ENCODE results near the gene LY6G5C. TPM values are rescaled to one million over a fixed set of nuclear protein-coding genes. Genes with fewer than 3 reads are reported as not detected.

The LY6G5C gene
- total and polyA plus RNA-seq, 9 of the 15 experiments (the other 6 are each of a cell fraction or from before 2014, with no cell fraction given), result 0.10 to 0.67 (median 0.46) TPM; not detected in 4

DNA sequence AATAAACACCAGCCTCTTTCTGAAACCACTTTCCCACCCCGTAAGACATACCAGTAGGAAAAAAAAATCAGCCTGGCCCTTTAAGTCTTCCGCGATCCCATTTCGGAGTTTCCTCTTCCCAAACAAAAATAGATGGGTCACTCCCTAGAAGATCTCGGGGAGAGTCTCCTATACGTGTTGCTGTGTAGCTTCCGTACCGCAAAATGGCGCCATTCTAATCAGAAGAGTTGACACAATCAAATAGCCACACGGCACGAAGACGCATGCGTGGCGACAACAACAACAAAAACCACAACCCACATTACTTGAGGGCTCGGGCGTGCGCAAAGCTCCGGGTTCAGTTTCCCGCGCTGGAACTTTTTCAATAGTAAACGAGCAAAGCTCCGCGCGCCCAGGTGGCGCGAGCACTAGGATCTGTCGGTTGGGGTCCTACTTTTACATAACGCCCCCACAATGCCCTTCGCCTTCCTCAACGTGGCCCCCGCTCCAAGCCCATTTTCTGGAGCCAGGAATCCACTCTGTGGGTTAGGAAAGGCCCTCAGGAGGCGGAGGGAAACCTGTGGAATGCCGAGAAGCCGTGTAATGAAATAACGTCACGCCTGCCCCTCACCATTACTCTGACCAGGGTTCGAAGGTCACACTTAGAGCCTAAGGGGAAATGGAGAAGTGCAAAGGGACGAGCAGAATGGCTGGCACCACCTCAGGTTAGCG is 15.9 kb downstream of the LY6G5C start, which contains the start of gene GPANK1 (continued):
- TF ChIP-seq, protein P1, sequence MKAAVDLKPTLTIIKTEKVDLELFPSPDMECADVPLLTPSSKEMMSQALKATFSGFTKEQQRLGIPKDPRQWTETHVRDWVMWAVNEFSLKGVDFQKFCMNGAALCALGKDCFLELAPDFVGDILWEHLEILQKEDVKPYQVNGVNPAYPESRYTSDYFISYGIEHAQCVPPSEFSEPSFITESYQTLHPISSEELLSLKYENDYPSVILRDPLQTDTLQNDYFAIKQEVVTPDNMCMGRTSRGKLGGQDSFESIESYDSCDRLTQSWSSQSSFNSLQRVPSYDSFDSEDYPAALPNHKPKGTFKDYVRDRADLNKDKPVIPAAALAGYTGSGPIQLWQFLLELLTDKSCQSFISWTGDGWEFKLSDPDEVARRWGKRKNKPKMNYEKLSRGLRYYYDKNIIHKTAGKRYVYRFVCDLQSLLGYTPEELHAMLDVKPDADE (conservative IDR thresholded peaks at IDR 0.05; ENCODE audit: control insufficient read depth, low read depth, low read length), result no peak; the same call in 1 of the 2 replicates
- TF ChIP-seq NCOA2 (IDR thresholded peaks at IDR 0.05; ENCODE audit: partially characterized antibody in 2 of 2), result no peak
- TF ChIP-seq ARNT (IDR thresholded peaks at IDR 0.05), result peak in 1 of 2 experiments; percentile 62; a peak in 2 of 4 replicates
- no peak for TF ChIP-seq RB1 (IDR thresholded peaks at IDR 0.05; ENCODE audit: low read depth)
- peak; percentile 82 for TF ChIP-seq SOX6 (IDR thresholded peaks at IDR 0.05)
- TF ChIP-seq SRF (CRISPR knock-in tag; IDR thresholded peaks at IDR 0.05), result peak in 1 of 2 experiments; percentile 73; a peak in 1 of 4 replicates
- peak; percentile 76; the same call in 1 of the 2 replicates for TF ChIP-seq KAT8 (IDR thresholded peaks at IDR 0.05; ENCODE audit: low read depth)
- TF ChIP-seq ZNF551 (CRISPR knock-in tag; IDR thresholded peaks at IDR 0.05), result no peak
- TF ChIP-seq ILF3 (IDR thresholded peaks at IDR 0.05; ENCODE audit: borderline replicate concordance), result no peak
- TF ChIP-seq SNRNP70 (optimal IDR thresholded peaks at IDR 0.05; ENCODE audit: low read depth, low read length), result peak; percentile 23
- TF ChIP-seq FOXK1 (CRISPR knock-in tag; IDR thresholded peaks at IDR 0.05; ENCODE audit: borderline replicate concordance), result peak; percentile 95; the same call in 1 of the 2 replicates
- TF ChIP-seq, protein P2, sequence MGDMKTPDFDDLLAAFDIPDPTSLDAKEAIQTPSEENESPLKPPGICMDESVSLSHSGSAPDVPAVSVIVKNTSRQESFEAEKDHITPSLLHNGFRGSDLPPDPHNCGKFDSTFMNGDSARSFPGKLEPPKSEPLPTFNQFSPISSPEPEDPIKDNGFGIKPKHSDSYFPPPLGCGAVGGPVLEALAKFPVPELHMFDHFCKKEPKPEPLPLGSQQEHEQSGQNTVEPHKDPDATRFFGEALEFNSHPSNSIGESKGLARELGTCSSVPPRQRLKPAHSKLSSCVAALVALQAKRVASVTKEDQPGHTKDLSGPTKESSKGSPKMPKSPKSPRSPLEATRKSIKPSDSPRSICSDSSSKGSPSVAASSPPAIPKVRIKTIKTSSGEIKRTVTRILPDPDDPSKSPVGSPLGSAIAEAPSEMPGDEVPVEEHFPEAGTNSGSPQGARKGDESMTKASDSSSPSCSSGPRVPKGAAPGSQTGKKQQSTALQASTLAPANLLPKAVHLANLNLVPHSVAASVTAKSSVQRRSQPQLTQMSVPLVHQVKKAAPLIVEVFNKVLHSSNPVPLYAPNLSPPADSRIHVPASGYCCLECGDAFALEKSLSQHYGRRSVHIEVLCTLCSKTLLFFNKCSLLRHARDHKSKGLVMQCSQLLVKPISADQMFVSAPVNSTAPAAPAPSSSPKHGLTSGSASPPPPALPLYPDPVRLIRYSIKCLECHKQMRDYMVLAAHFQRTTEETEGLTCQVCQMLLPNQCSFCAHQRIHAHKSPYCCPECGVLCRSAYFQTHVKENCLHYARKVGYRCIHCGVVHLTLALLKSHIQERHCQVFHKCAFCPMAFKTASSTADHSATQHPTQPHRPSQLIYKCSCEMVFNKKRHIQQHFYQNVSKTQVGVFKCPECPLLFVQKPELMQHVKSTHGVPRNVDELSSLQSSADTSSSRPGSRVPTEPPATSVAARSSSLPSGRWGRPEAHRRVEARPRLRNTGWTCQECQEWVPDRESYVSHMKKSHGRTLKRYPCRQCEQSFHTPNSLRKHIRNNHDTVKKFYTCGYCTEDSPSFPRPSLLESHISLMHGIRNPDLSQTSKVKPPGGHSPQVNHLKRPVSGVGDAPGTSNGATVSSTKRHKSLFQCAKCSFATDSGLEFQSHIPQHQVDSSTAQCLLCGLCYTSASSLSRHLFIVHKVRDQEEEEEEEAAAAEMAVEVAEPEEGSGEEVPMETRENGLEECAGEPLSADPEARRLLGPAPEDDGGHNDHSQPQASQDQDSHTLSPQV (IDR thresholded peaks at IDR 0.05), result no peak
- TF ChIP-seq NCOA1 (IDR thresholded peaks at IDR 0.05; ENCODE audit: low read depth), result 0 out of 2 replicates have a peak, but pooled peaks have one; percentile 10
- TF ChIP-seq TFE3 (CRISPR knock-in tag; IDR thresholded peaks at IDR 0.05), result no peak
- no peak for TF ChIP-seq ZNF699 (CRISPR knock-in tag; IDR thresholded peaks at IDR 0.05; ENCODE audit: insufficient replicate concordance)
- no peak for TF ChIP-seq U2AF2 (optimal IDR thresholded peaks at IDR 0.05; ENCODE audit: low read depth, low read length)
- TF ChIP-seq CHD4 (IDR thresholded peaks at IDR 0.05; ENCODE audit: insufficient read depth, insufficient replicate concordance, low read depth, low read length, poor library complexity, severe bottlenecking), result no peak
- no peak for TF ChIP-seq KAT2B (IDR thresholded peaks at IDR 0.05; ENCODE audit: low read depth, low read length)
- TF ChIP-seq CBX3 (IDR thresholded peaks at IDR 0.05; ENCODE audit: borderline replicate concordance in 1 of 2, low read length in 2 of 2), result no peak; a peak in 1 of 3 replicates
- TF ChIP-seq SUPT5H (IDR thresholded peaks at IDR 0.05), result peak; percentile 91; the same call in 1 of the 2 replicates
- TF ChIP-seq NR2F6 (CRISPR knock-in tag; IDR thresholded peaks at IDR 0.05), result no peak; the same call in 1 of the 2 replicates
- no peak for TF ChIP-seq ZFP1 (CRISPR knock-in tag; IDR thresholded peaks at IDR 0.05)
